ENCODE data around the gene MRPL53.

Gene MRPL53

DNA sequence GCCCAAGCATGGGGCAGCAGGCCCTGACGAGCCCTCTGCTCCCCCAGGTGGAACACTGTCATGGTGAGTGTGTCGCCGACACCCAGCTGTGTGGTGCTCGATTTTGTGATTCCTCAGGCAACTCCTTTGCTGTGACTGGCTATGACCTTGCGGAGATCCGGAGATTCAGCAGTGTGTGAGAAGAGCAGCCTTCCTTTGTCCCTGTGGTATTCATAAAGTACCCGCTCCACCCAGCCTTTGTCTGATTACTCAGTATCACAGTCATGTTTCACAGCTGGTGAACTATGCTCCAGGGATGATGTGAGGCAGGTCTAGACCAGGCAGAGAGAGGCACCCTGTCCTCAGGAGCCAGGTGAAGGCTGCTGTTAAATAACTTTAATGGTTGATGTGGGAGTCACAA is 47.0 kb downstream of the MRPL53 start:
- DNase-seq (ENCODE audit: low read depth): no peak

GRCh38 chr2:74424995-74425406 is 47.5 kb downstream of the MRPL53 start:
- DNase-seq (ENCODE audit: low read depth): no peak

- no peak for DNase-seq (ENCODE audit: low read depth)
Observed at GRCh38 chr2:74424139-74424992, 48.1 kb downstream of the MRPL53 start.

- no peak for DNase-seq (ENCODE audit: low read depth)
Observed at GRCh38 chr2:74423231-74424095, 49.0 kb downstream of the MRPL53 start.

Data from CMK (cell line).